Mesendoderm (in vitro differentiated cells): ENCODE results near the gene PPP4R3B.
"Not testable (repeated sequence)": the region's sequence is repeated elsewhere in the genome, so short reads cannot be mapped to it uniquely, and the experiment has no call there.

Experiments
- DNase-seq: peaks from one replicate; pipeline ENCODE4 v3.0.0; 2013
- H2AK5ac ChIP-seq: 2 replicates; pipeline ENCODE4 v1.6.1; 2013; ENCODE audit warnings: low read length, inconsistent platforms
- H2BK120ac ChIP-seq: 2 replicates; pipeline ENCODE4 v1.6.1; 2013; ENCODE audit warnings: low read depth, mild to moderate bottlenecking, low read length, moderate library complexity, mixed read lengths
- H2BK15ac ChIP-seq: replicated peaks from 2 replicates; pipeline ENCODE4 v1.6.1; 2013; ENCODE audit warnings: low read depth, mild to moderate bottlenecking, moderate library complexity
- H2BK5ac ChIP-seq: 2 replicates; pipeline ENCODE4 v1.6.1; 2013; ENCODE audit warnings: low read length, inconsistent platforms
- H3K18ac ChIP-seq: 2 replicates; pipeline ENCODE4 v1.6.1; 2013; ENCODE audit warnings: mild to moderate bottlenecking, low read length, mixed read lengths
- H3K23ac ChIP-seq: one replicate; pipeline ENCODE4 v1.6.1; 2013; ENCODE audit warnings: low read length
- H3K27ac ChIP-seq: 2 replicates; pipeline ENCODE4 v1.5.1; 2013; ENCODE audit warnings: low read depth, mild to moderate bottlenecking, inconsistent platforms, low read length, moderate library complexity
- H3K27me3 ChIP-seq: 2 replicates; pipeline ENCODE4 v1.6.1; 2013; ENCODE audit warnings: low read length, control low read depth, mild to moderate bottlenecking, inconsistent platforms; ENCODE audit not compliant: insufficient read depth, poor library complexity
- H3K36me3 ChIP-seq: 2 replicates; pipeline ENCODE4 v1.6.1; 2013; ENCODE audit warnings: low read length, inconsistent platforms; ENCODE audit not compliant: control insufficient read depth, insufficient read depth
- H3K4ac ChIP-seq: one replicate; pipeline ENCODE4 v1.6.1; 2013; ENCODE audit warnings: low read depth, mild to moderate bottlenecking, low read length, moderate library complexity
- H3K4me1 ChIP-seq: 2 replicates; pipeline ENCODE4 v1.6.1; 2013; ENCODE audit warnings: low read depth, low read length, inconsistent platforms; ENCODE audit not compliant: control insufficient read depth
- H3K4me2 ChIP-seq: 2 replicates; pipeline ENCODE4 v1.6.1; 2013; ENCODE audit warnings: low read length
- H3K4me3 ChIP-seq: 2 replicates; pipeline ENCODE4 v1.5.1; 2013; ENCODE audit warnings: mild to moderate bottlenecking, low read length
- H3K56ac ChIP-seq: one replicate; pipeline ENCODE4 v1.6.1; 2013; ENCODE audit warnings: low read length
- H3K79me1 ChIP-seq: 2 replicates; pipeline ENCODE4 v1.6.1; 2013; ENCODE audit warnings: low read length, inconsistent platforms
- H3K79me2 ChIP-seq: 2 replicates; pipeline ENCODE4 v1.6.1; 2013; ENCODE audit warnings: mild to moderate bottlenecking, low read length; ENCODE audit not compliant: control insufficient read depth, insufficient read depth
- H3K9ac ChIP-seq: 2 replicates; pipeline ENCODE4 v1.6.1; 2013; ENCODE audit warnings: low read length, inconsistent platforms
- H4K5ac ChIP-seq: one replicate; pipeline ENCODE4 v1.6.1; 2013; ENCODE audit warnings: low read length
- H4K8ac ChIP-seq: one replicate; pipeline ENCODE4 v1.6.1; 2013; ENCODE audit warnings: low read depth, mild to moderate bottlenecking, control low read depth, low read length, moderate library complexity
- whole genome bisulfite sequencing: extraction: QIAGEN DNeasy Blood & Tissue Kit; methylation state at CpG from one replicate; pipeline ENCODE4 v1.1.7; 2013; ENCODE audit warnings: low lambda C conversion rate, missing lambda C conversion rate; ENCODE audit not compliant: insufficient coverage; ENCODE audit errors: extremely low coverage; 5-methylcytosine and 5-hydroxymethylcytosine counted together

Gene PPP4R3B

GRCh38 chr2:55607717-55608116 is 9.7 kb downstream of the PPP4R3B start:
- peaks cover 3% of the 10 kb centered on the region for H3K79me1 ChIP-seq
- H3K79me2 ChIP-seq = peaks cover 4% of the 10 kb centered on the region
- H2BK5ac ChIP-seq = no peak overlapping the region
- no peak overlapping the region for H3K18ac ChIP-seq
- H3K4me3 ChIP-seq = no peak overlapping the region
- H3K9ac ChIP-seq = no peak overlapping the region
- H3K27me3 ChIP-seq = no peaks in the 10 kb centered on the region
- H3K4me1 ChIP-seq = no peaks in the 10 kb centered on the region
- no peak overlapping the region for H2BK15ac ChIP-seq
- no peak overlapping the region for H2AK5ac ChIP-seq
- no peak overlapping the region for H4K5ac ChIP-seq
- no peak overlapping the region for H3K27ac ChIP-seq
- no peak overlapping the region for H2BK120ac ChIP-seq
- H4K8ac ChIP-seq = no peak overlapping the region
- no peaks in the 10 kb centered on the region for H3K36me3 ChIP-seq
- DNase-seq = no peak
- H3K56ac ChIP-seq = no peak overlapping the region
- no CpG with 5 or more reads among the region's 3 CpGs for WGBS
- no peak overlapping the region for H3K4me2 ChIP-seq
- H3K4ac ChIP-seq = no peak overlapping the region
- no peak overlapping the region for H3K23ac ChIP-seq

GRCh38 chr2:55604027-55604565 is 13.3 kb downstream of the PPP4R3B start:
- Histone ChIP-seq H3K4me2 (no peak overlapping the region), H3K27ac (no peak overlapping the region), H3K36me3 (no peaks in the 10 kb centered on the region), H2BK120ac (no peak overlapping the region), H3K4ac (no peak overlapping the region), H3K56ac (no peak overlapping the region), H2BK5ac (no peak overlapping the region), H3K79me2 (peaks cover 4% of the 10 kb centered on the region), H2AK5ac (no peak overlapping the region), H3K23ac (no peak overlapping the region), H2BK15ac (no peak overlapping the region), H4K5ac (no peak overlapping the region), H3K4me1 (no peaks in the 10 kb centered on the region), H4K8ac (no peak overlapping the region), H3K27me3 (no peaks in the 10 kb centered on the region), H3K9ac (no peak overlapping the region), H3K79me1 (peaks cover 3% of the 10 kb centered on the region), H3K18ac (no peak overlapping the region), H3K4me3 (no peak overlapping the region)
- no CpG with 5 or more reads among the region's 1 CpG for WGBS
- DNase-seq = no peak

GRCh38 chr2:55601849-55602248 is 15.6 kb downstream of the PPP4R3B start:
- Histone ChIP-seq H3K79me1 (peaks cover 3% of the 10 kb centered on the region), H4K5ac (no peak overlapping the region), H2BK15ac (no peak overlapping the region), H4K8ac (no peak overlapping the region), H2BK5ac (no peak overlapping the region), H3K4me3 (no peak overlapping the region), H3K27me3 (no peaks in the 10 kb centered on the region), H3K23ac (no peak overlapping the region), H3K56ac (no peak overlapping the region), H3K36me3 (no peaks in the 10 kb centered on the region), H3K4ac (no peak overlapping the region), H2AK5ac (no peak overlapping the region), H3K79me2 (peaks cover 2% of the 10 kb centered on the region), H3K4me2 (no peak overlapping the region), H3K9ac (no peak overlapping the region), H3K27ac (no peak overlapping the region), H3K18ac (no peak overlapping the region), H2BK120ac (no peak overlapping the region), H3K4me1 (no peaks in the 10 kb centered on the region)
- DNase-seq = no peak

- Histone ChIP-seq H3K27ac (no peak overlapping the region), H2BK15ac (no peak overlapping the region), H3K36me3 (no peaks in the 10 kb centered on the region), H2BK5ac (no peak overlapping the region), H3K9ac (no peak overlapping the region), H2AK5ac (no peak overlapping the region), H3K18ac (no peak overlapping the region), H4K8ac (no peak overlapping the region), H4K5ac (no peak overlapping the region), H3K4me1 (no peaks in the 10 kb centered on the region), H3K56ac (no peak overlapping the region), H3K79me1 (peaks cover 3% of the 10 kb centered on the region), H3K79me2 (no peaks in the 10 kb centered on the region), H3K27me3 (no peaks in the 10 kb centered on the region), H3K23ac (no peak overlapping the region), H3K4ac (no peak overlapping the region), H3K4me3 (no peak overlapping the region), H3K4me2 (no peak overlapping the region), H2BK120ac (no peak overlapping the region)
- WGBS = no CpG with 5 or more reads among the region's 11 CpGs
- no peak for DNase-seq
Measured at GRCh38 chr2:55598056-55598795, 19.2 kb downstream of the PPP4R3B start.

GRCh38 chr2:55596795-55597194 is 20.6 kb downstream of the PPP4R3B start:
- H4K5ac ChIP-seq, H3K4me2 ChIP-seq, H3K23ac ChIP-seq, H3K36me3 ChIP-seq, H3K9ac ChIP-seq, H2BK120ac ChIP-seq, H3K79me1 ChIP-seq, DNase-seq, H3K27ac ChIP-seq, H2BK15ac ChIP-seq, H3K27me3 ChIP-seq, H3K4me1 ChIP-seq, H3K56ac ChIP-seq, H2BK5ac ChIP-seq, H3K18ac ChIP-seq, H3K4ac ChIP-seq, H2AK5ac ChIP-seq, H3K79me2 ChIP-seq, H4K8ac ChIP-seq, H3K4me3 ChIP-seq: not testable (repeated sequence)
- no CpG with 5 or more reads among the region's 6 CpGs for WGBS

GRCh38 chr2:55595536-55595935 is 21.9 kb downstream of the PPP4R3B start:
- no peaks in the 10 kb centered on the region for H3K36me3 ChIP-seq

More at GRCh38 chr2:55595536-55595935, 21.9 kb downstream of the PPP4R3B start:
- Histone ChIP-seq H3K4me1 (no peaks in the 10 kb centered on the region), H2AK5ac (no peak overlapping the region), H3K9ac (no peak overlapping the region), H3K27ac (no peak overlapping the region), H3K56ac (no peak overlapping the region), H3K27me3 (no peaks in the 10 kb centered on the region), H3K4me2 (no peak overlapping the region), H3K23ac (no peak overlapping the region), H2BK120ac (no peak overlapping the region), H4K5ac (no peak overlapping the region), H3K79me1 (no peaks in the 10 kb centered on the region), H2BK15ac (no peak overlapping the region), H4K8ac (no peak overlapping the region), H3K79me2 (no peaks in the 10 kb centered on the region), H3K18ac (no peak overlapping the region), H3K4ac (no peak overlapping the region), H3K4me3 (no peak overlapping the region), H2BK5ac (no peak overlapping the region)
- no peak for DNase-seq
